ENCODE measurements around the gene NME2. TPM values are rescaled to one million over a fixed set of nuclear protein-coding genes. Genes with fewer than 3 reads are reported as not detected.

The NME2 gene
- total RNA-seq, 1 donor from 2014 or later: 321 TPM

GRCh38 chr17:51191895-51192294 is 25.7 kb downstream of the NME2 start:
- Histone ChIP-seq H3K4me3 (no peak overlapping the region), H3K9me3 (no peaks in the 10 kb centered on the region), H3K36me3 (peaks cover 92% of the 10 kb centered on the region), H3K27me3 (ENCODE audit: low read depth) (no peaks in the 10 kb centered on the region), H3K4me1 (no peaks in the 10 kb centered on the region), H3K27ac (no peak overlapping the region)
- no peak for ATAC-seq
- no peak for DNase-seq
- intact Hi-C loops (cut with DNase I): no loop called here
- TF ChIP-seq CTCF (IDR thresholded peaks at IDR 0.05): no peak

DNA sequence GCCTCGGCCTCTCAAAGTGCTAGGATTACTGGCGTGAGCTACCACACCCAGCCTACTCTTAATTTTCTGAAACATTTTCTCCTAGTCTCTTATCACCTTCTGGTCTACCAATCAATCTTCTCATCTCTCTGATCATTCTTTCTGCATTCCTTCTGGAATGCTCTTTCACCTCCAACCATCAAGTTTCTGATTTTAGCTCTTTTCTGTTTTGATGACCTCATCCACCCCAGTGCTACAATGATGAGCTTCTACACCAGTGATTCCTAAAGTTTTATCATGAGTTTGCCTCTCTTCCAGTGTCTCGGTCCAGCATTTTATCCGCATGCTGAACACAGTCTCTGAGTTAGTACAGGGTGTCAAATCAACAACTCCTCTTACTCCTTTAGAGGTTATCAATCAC is 31.5 kb downstream of the NME2 start:
- DNase-seq (no peak), ATAC-seq (no peak)
- no peak for TF ChIP-seq CTCF (IDR thresholded peaks at IDR 0.05)
- Histone ChIP-seq H3K36me3 (peaks cover 93% of the 10 kb centered on the region), H3K27ac (no peak overlapping the region), H3K4me3 (no peak overlapping the region), H3K27me3 (ENCODE audit: low read depth) (no peaks in the 10 kb centered on the region), H3K9me3 (no peaks in the 10 kb centered on the region), H3K4me1 (no peaks in the 10 kb centered on the region)
- intact Hi-C loops (cut with DNase I): no loop called here

DNA sequence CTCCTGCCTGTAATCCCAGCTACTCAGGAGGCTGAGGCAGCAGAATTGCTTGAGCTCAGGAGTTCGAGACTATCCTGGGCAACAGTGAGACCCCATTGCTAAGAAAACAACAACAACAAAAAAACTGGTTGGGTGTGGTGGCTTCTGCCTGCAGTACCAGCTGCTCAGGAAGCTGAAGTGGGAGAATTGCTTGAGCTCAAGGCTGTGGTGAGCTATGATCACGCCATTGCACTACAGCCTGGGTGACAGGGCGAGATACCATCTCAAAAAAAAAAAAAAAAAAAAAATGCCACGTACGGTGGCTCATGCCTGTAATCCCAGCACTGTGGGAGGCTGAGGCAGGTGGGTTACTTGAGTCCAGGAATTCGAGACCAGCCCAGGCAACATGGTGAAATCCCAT is 34.1 kb downstream of the NME2 start:
- H3K36me3 ChIP-seq: peaks cover 93% of the 10 kb centered on the region
- H3K4me1 ChIP-seq: no peaks in the 10 kb centered on the region
- DNase-seq (no peak), ATAC-seq (no peak)
- TF ChIP-seq CTCF (IDR thresholded peaks at IDR 0.05): no peak
- no peak overlapping the region for H3K4me3 ChIP-seq
- no peaks in the 10 kb centered on the region for H3K9me3 ChIP-seq
- intact Hi-C loops (cut with DNase I): no loop called here
- H3K27me3 ChIP-seq (ENCODE audit: low read depth): no peaks in the 10 kb centered on the region
- no peak overlapping the region for H3K27ac ChIP-seq

DNA sequence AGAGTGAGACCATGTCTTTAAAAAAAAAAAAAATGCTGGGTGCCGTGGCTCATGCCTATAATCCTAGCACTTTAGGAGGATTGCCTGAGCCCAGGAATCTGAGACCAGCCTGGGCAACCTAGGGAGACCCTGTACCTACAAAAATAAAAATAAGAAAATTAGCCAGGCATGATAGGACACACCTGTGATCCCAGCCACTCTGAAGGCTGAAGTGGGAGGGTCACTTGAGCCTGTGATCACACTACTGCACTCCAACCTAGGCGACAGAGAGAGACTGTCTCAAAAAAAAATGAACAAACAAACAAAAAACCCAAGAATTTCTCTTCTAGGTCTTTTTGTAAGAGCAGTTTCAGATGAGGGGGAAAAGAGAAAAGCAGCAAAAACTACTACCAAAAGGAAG is 34.6 kb downstream of the NME2 start:
- no peak for ATAC-seq

DNA sequence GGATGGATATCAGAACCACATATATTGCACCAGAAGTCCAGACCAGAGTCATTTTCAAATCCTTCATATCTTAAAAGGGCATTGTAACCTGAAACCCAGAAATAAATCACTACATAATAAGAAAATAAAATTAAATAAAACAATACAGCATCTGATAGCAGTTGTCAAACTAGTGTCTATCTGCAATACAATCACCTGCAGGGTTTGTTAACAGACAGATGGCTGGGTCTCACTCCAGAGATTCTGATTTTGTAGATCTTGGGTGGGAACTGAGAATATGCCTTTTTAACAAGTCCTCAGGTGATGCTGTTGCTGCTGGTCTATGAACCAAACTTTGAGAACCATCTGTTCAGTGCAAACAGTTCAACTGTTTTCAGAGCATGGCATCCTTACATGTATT is 37.6 kb downstream of the NME2 start:
- ATAC-seq (no peak), DNase-seq (no peak)
- Histone ChIP-seq H3K4me1 (no peaks in the 10 kb centered on the region), H3K36me3 (peaks cover 100% of the 10 kb centered on the region), H3K9me3 (no peaks in the 10 kb centered on the region), H3K27ac (no peak overlapping the region), H3K4me3 (no peak overlapping the region), H3K27me3 (ENCODE audit: low read depth) (no peaks in the 10 kb centered on the region)
- intact Hi-C loops (cut with DNase I): no loop called here
- TF ChIP-seq CTCF (IDR thresholded peaks at IDR 0.05): no peak

More for the DNA sequence above, 34.6 kb downstream of the NME2 start:
- Histone ChIP-seq H3K27ac (no peak overlapping the region), H3K27me3 (ENCODE audit: low read depth) (no peaks in the 10 kb centered on the region), H3K4me1 (no peaks in the 10 kb centered on the region), H3K9me3 (no peaks in the 10 kb centered on the region), H3K4me3 (no peak overlapping the region), H3K36me3 (peaks cover 93% of the 10 kb centered on the region)
- no peak for TF ChIP-seq CTCF (IDR thresholded peaks at IDR 0.05)
- intact Hi-C loops (cut with DNase I): no loop called here
- no peak for DNase-seq

GRCh38 chr17:51214920-51215319 is 48.7 kb downstream of the NME2 start:
- Histone ChIP-seq H3K27ac (no peak overlapping the region), H3K36me3 (peaks cover 95% of the 10 kb centered on the region), H3K9me3 (no peaks in the 10 kb centered on the region), H3K4me3 (no peak overlapping the region), H3K4me1 (no peaks in the 10 kb centered on the region), H3K27me3 (ENCODE audit: low read depth) (no peaks in the 10 kb centered on the region)
- TF ChIP-seq CTCF (IDR thresholded peaks at IDR 0.05): no peak
- intact Hi-C loops (cut with DNase I): no loop called here
- DNase-seq (no peak), ATAC-seq (no peak)
